Measurements from ENCODE around the gene HJURP.

The HJURP gene

GRCh38 chr2:233791151-233791882 is 63.0 kb downstream of the HJURP start:
- no peak for DNase-seq

DNA sequence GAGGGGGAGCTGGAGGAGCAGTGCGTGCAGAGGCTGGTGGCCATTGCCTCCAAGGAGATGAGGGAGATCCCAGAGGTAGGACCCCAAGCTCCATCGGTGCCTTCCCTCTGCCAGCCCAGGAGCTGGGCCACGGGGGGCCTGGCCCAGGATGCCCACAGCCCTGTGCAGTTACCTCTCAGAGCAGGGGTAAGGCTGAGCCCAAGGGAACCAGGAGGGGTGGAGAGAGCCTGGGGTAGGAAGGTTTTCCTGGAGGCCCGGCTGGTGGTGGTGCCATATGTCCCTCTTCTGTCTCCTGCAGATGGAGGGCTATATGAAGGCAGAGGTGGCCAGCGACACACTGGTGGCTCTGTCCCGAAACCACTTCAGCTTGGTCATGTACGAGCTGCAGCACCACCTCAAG is 64.8 kb downstream of the HJURP start:
- DNase-seq, result no peak

Data from activated CD8-positive, alpha-beta memory T cell treated with anti-CD3 and anti-CD28 coated beads, Interleukin-2, amount 50 U/mL, for 48 hours (primary cell).